IgD-negative memory B cell (primary cell): ENCODE measurements around the gene ASXL3. TPM values are rescaled to one million over a fixed set of nuclear protein-coding genes. Genes with fewer than 3 reads are reported as not detected.

Source experiments
- H3K27ac Mint-ChIP-seq, 3 donors: one replicate each; pipeline ENCODE4 v1.8.0; 2020 to 2022; ENCODE audit warnings: mild to moderate bottlenecking in 3 of 3, mixed read lengths in 3 of 3, moderate library complexity in 1 of 3
- H3K27me3 Mint-ChIP-seq: one replicate; pipeline ENCODE4 v1.8.0; 2021; ENCODE audit warnings: mixed read lengths
- H3K36me3 Mint-ChIP-seq: one replicate; pipeline ENCODE4 v1.8.0; 2020; ENCODE audit warnings: mild to moderate bottlenecking, mixed read lengths
- H3K4me1 Mint-ChIP-seq, 3 donors: one replicate each; pipeline ENCODE4 v1.8.0; 2020 to 2022; ENCODE audit warnings: mixed read lengths in 3 of 3, mild to moderate bottlenecking in 1 of 3
- H3K4me3 Mint-ChIP-seq, 4 donors: one replicate each; pipeline ENCODE4 v1.8.0; 2020 to 2022; ENCODE audit warnings: mild to moderate bottlenecking in 4 of 4, mixed read lengths in 4 of 4, moderate library complexity in 3 of 4
- H3K9me3 Mint-ChIP-seq, 3 donors: one replicate each; pipeline ENCODE4 v1.8.0; 2020 to 2021; ENCODE audit warnings: mixed read lengths in 3 of 3, mild to moderate bottlenecking in 1 of 3
- polyA plus RNA-seq: library from polyadenylated mRNA; unstranded; fragments of 300-500 nt; fragmentation: Illumina TruSeq; gene quantifications from one replicate; pipeline ENCODE4 v1.2.3, GENCODE V29; 2021

Gene ASXL3
- polyA plus RNA-seq, 1 donor from 2014 or later = not detected

GRCh38 chr18:33664241-33664874 lies 86.3 kb downstream of the ASXL3 start:
- peaks cover 0 to 1% (median 0%) of the 10 kb centered on the region in 3 donors for H3K9me3 Mint-ChIP-seq
- H3K4me3 Mint-ChIP-seq = no peak overlapping the region
- no peaks in the 10 kb centered on the region for H3K36me3 Mint-ChIP-seq
- no peaks in the 10 kb centered on the region for H3K27me3 Mint-ChIP-seq
- no peak overlapping the region for H3K27ac Mint-ChIP-seq
- H3K4me1 Mint-ChIP-seq = no peaks in the 10 kb centered on the region

DNA sequence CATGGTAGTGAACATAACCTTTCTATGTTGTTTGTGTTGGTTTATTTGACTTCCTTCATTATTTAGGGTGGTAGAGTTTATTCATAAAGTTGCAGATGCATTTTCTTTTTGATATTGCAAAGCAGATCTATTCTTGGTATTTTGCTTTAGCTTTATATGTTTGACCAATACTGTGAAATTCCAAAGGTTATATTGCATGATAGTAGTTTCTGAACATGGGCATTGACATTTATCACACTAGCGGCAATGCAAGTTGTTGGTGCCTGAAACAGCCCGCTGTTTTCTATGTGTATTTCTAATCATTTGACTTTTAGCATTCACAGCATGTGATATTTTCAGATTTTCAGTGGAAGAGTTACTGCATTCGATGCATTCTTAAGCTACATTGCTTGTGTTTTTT lies 87.2 kb downstream of the ASXL3 start:
- Mint-ChIP-seq H3K9me3 (peaks cover 0 to 1% (median 0%) of the 10 kb centered on the region in 3 donors), H3K27me3 (no peaks in the 10 kb centered on the region), H3K27ac (no peak overlapping the region), H3K4me1 (no peaks in the 10 kb centered on the region), H3K36me3 (no peaks in the 10 kb centered on the region), H3K4me3 (no peak overlapping the region)

- Mint-ChIP-seq H3K4me3 (no peak overlapping the region), H3K36me3 (no peaks in the 10 kb centered on the region), H3K9me3 (peaks cover 0 to 1% (median 0%) of the 10 kb centered on the region in 3 donors), H3K4me1 (no peaks in the 10 kb centered on the region), H3K27ac (no peak overlapping the region), H3K27me3 (no peaks in the 10 kb centered on the region)
These were observed 87.6 kb downstream of the ASXL3 start for GRCh38 chr18:33665641-33666040.

DNA sequence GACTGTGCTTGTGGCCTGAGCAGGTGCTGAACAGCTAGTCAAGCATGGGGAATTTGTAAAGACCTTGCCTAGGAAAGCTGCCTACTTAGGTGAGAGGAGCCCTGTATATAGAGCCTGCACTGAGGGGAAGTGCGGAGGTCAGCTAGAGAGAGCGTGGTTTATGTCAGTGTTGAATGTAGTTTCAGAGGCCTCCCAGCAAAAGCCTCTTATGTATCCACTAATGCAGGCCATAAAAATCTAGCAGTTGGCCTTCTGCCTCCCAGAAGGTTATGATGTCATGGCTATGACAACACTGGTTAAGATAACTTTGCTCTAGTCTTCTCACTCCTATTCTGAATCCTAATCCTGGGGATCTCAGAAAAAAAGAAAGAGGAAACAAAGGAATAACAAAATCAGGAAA lies 88.9 kb downstream of the ASXL3 start:
- no peaks in the 10 kb centered on the region for H3K4me1 Mint-ChIP-seq
- H3K27ac Mint-ChIP-seq = no peak overlapping the region
- H3K27me3 Mint-ChIP-seq = no peaks in the 10 kb centered on the region
- peaks cover 0 to 1% (median 0%) of the 10 kb centered on the region in 3 donors for H3K9me3 Mint-ChIP-seq
- no peaks in the 10 kb centered on the region for H3K36me3 Mint-ChIP-seq
- H3K4me3 Mint-ChIP-seq = no peak overlapping the region

DNA sequence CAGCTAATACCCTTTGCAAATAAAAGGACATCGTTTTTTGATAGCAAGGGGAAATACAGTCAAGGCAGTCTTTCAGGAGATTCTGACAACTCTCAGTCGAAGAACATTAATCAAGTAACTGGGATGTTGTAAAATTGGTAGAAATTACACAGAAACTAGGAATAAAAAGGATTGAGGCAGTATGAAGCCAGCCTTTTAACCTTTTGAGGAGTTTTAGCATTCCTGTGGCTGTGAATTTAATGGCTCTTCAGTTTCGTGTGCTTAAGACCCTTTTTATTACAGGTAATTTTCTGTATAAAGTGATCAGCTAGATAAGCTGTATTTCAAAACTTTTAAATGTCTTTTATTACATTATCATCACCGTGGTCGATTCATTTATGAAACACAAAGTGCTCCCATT lies 91.6 kb downstream of the ASXL3 start:
- Mint-ChIP-seq H3K4me3 (no peak overlapping the region), H3K36me3 (no peaks in the 10 kb centered on the region), H3K4me1 (peaks cover 0 to 2% (median 0%) of the 10 kb centered on the region in 3 donors), H3K9me3 (no peaks in the 10 kb centered on the region), H3K27me3 (no peaks in the 10 kb centered on the region), H3K27ac (no peak overlapping the region)

- H3K4me1 Mint-ChIP-seq = peaks cover 0 to 2% (median 0%) of the 10 kb centered on the region in 3 donors
- no peaks in the 10 kb centered on the region for H3K27me3 Mint-ChIP-seq
- H3K4me3 Mint-ChIP-seq = no peak overlapping the region
- no peaks in the 10 kb centered on the region for H3K36me3 Mint-ChIP-seq
- no peak overlapping the region for H3K27ac Mint-ChIP-seq
- H3K9me3 Mint-ChIP-seq = no peaks in the 10 kb centered on the region
These were observed 92.0 kb downstream of the ASXL3 start for GRCh38 chr18:33670029-33670428.

GRCh38 chr18:33673689-33674088 lies 95.7 kb downstream of the ASXL3 start:
- peak overlapping the region in 1 of 3 donors; percentile 71 for H3K27ac Mint-ChIP-seq
- no peaks in the 10 kb centered on the region for H3K27me3 Mint-ChIP-seq
- no peak overlapping the region for H3K4me3 Mint-ChIP-seq
- H3K4me1 Mint-ChIP-seq = peaks cover 0 to 2% (median 0%) of the 10 kb centered on the region in 3 donors
- H3K9me3 Mint-ChIP-seq = peaks cover 0 to 5% (median 0%) of the 10 kb centered on the region in 3 donors
- H3K36me3 Mint-ChIP-seq = no peaks in the 10 kb centered on the region

DNA sequence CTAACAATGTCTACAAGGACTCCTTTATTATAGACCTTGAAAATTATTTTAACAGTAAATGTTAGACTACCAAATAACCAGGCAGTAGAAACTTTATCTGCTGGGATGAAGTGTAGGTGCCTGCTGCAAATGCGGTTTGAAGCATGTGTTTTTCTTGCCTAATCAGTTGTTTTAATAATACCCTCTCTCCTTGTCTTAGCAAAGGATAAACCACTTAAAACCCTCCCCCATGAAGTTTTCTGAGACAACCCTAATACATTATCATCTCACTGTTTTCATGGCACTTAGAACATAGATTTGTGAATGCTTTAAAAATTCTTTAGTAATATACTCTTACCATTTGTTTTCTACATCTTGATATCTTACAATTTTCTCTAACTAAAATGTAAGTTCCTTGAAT lies 98.6 kb downstream of the ASXL3 start:
- Mint-ChIP-seq H3K4me3 (no peak overlapping the region), H3K27ac (no peak overlapping the region), H3K36me3 (no peaks in the 10 kb centered on the region), H3K27me3 (no peaks in the 10 kb centered on the region), H3K9me3 (peaks cover 0 to 5% (median 2%) of the 10 kb centered on the region in 3 donors), H3K4me1 (peaks cover 0 to 2% (median 0%) of the 10 kb centered on the region in 3 donors)

GRCh38 chr18:33677891-33678290 lies 99.9 kb downstream of the ASXL3 start:
- Mint-ChIP-seq H3K4me1 (peaks cover 0 to 2% (median 0%) of the 10 kb centered on the region in 3 donors), H3K27ac (no peak overlapping the region), H3K9me3 (peaks cover 0 to 5% (median 2%) of the 10 kb centered on the region in 3 donors), H3K27me3 (no peaks in the 10 kb centered on the region), H3K36me3 (no peaks in the 10 kb centered on the region), H3K4me3 (no peak overlapping the region)

DNA sequence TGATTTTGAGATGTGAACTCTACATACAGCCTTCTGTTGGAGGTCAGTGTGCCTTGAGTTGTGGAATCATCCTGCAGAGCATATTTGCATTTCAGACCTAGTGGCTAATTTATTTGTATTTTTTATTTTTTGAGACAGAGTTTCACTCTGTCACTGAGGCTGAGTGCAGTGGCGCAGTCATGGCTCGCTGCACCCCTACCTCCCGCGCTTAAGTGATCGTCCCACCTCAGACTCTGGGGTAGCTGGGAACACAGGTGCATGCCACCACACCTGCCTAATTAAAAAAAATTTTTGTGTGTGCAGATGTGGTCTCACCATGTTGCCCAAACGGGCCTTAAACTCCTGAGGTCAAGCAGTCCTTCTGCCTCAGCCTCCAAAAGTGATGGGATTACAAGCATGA lies 104.4 kb downstream of the ASXL3 start:
- Mint-ChIP-seq H3K4me3 (no peak overlapping the region), H3K4me1 (no peaks in the 10 kb centered on the region), H3K27ac (no peak overlapping the region), H3K27me3 (no peaks in the 10 kb centered on the region), H3K36me3 (no peaks in the 10 kb centered on the region), H3K9me3 (peaks cover 5 to 16% (median 8%) of the 10 kb centered on the region in 3 donors)

DNA sequence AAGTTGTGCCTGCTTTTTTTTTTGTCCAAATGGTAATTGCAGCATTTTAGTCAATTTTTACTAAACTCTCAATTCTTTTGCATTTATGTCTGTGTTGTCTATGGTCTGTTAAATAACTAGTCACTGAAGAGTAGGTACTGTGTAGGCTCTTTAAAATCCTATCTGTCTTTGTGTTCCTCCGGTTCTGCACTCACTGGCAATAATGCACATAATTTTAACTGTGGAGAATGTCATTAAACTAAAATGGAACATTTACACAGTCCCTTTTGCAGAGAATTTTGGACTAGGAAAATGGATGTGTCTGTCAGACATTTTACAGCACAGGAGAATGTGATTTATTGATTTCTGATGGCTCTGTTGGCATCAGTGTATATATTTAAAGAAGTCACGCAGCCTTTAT lies 116.6 kb downstream of the ASXL3 start:
- Mint-ChIP-seq H3K27me3 (no peaks in the 10 kb centered on the region), H3K4me1 (no peaks in the 10 kb centered on the region), H3K9me3 (peaks cover 0 to 3% (median 2%) of the 10 kb centered on the region in 3 donors), H3K4me3 (no peak overlapping the region), H3K27ac (no peak overlapping the region), H3K36me3 (no peaks in the 10 kb centered on the region)

GRCh38 chr18:33696332-33697162 lies 118.5 kb downstream of the ASXL3 start:
- Mint-ChIP-seq H3K27ac (no peak overlapping the region), H3K4me3 (no peak overlapping the region), H3K36me3 (no peaks in the 10 kb centered on the region), H3K9me3 (peaks cover 0 to 3% (median 2%) of the 10 kb centered on the region in 3 donors), H3K27me3 (no peaks in the 10 kb centered on the region), H3K4me1 (no peaks in the 10 kb centered on the region)

- H3K4me3 Mint-ChIP-seq = no peak overlapping the region
- no peak overlapping the region for H3K27ac Mint-ChIP-seq
- no peaks in the 10 kb centered on the region for H3K4me1 Mint-ChIP-seq
- H3K9me3 Mint-ChIP-seq = peaks cover 0 to 3% (median 2%) of the 10 kb centered on the region in 3 donors
- H3K36me3 Mint-ChIP-seq = no peaks in the 10 kb centered on the region
- no peaks in the 10 kb centered on the region for H3K27me3 Mint-ChIP-seq
These were observed 119.5 kb downstream of the ASXL3 start for GRCh38 chr18:33697498-33697897.

GRCh38 chr18:33699372-33699771 lies 121.4 kb downstream of the ASXL3 start:
- no peaks in the 10 kb centered on the region for H3K27me3 Mint-ChIP-seq
- no peaks in the 10 kb centered on the region for H3K36me3 Mint-ChIP-seq
- no peak overlapping the region for H3K4me3 Mint-ChIP-seq
- H3K4me1 Mint-ChIP-seq = no peaks in the 10 kb centered on the region
- H3K9me3 Mint-ChIP-seq = no peaks in the 10 kb centered on the region
- H3K27ac Mint-ChIP-seq = no peak overlapping the region

- no peaks in the 10 kb centered on the region for H3K36me3 Mint-ChIP-seq
- no peaks in the 10 kb centered on the region for H3K27me3 Mint-ChIP-seq
- H3K9me3 Mint-ChIP-seq = no peaks in the 10 kb centered on the region
- H3K27ac Mint-ChIP-seq = no peak overlapping the region
- H3K4me3 Mint-ChIP-seq = no peak overlapping the region
- no peaks in the 10 kb centered on the region for H3K4me1 Mint-ChIP-seq
These were observed 122.5 kb downstream of the ASXL3 start for GRCh38 chr18:33700513-33700976.
